Panc1 (cell line): Measurements from ENCODE around the gene TDRD15. TPM values are rescaled to one million over a fixed set of nuclear protein-coding genes. Genes with fewer than 3 reads are reported as not detected.

ENCODE experiments used
- ATAC-seq: fragments of 200-7000 bp; cut with Tn5 transposase; 2 replicates; pipeline ENCODE4 v1.9.1; 2020; ENCODE audit warnings: mild to moderate bottlenecking, moderate library complexity
- BruUV-seq: library from RNA; stranded (reverse); fragments of 400-500 nt; replicated peaks from 2 replicates; lab custom pipeline; 2021; lab: Mats Ljungman, UMichigan
- CTCF ChIA-PET: fragments of 300-600 bp; sonication (Branson Sonifier 250); formaldehyde crosslinking; loops from one replicate; lab custom pipeline; 2022; ENCODE audit warnings: antibody characterized with exemption; lab: Charles Lee
- POLR2A ChIA-PET: fragments of 300-600 bp; sonication (Branson Sonifier 250); formaldehyde crosslinking; loops from one replicate; lab custom pipeline; 2022; ENCODE audit warnings: antibody characterized with exemption; lab: Charles Lee
- DNase-seq: peaks from one replicate; pipeline ENCODE4 v3.0.0-alpha.2; 2010; ENCODE audit warnings: low read depth, low spot score
- H3K27ac ChIP-seq: 2 replicates; pipeline ENCODE4 v1.5.1; 2011; ENCODE audit warnings: mild to moderate bottlenecking, low read length, inconsistent platforms
- H3K27me3 ChIP-seq: fragments of 200-500 bp; sonication (Bioruptor generic); 2 replicates; pipeline ENCODE4 v1.6.0; 2014; ENCODE audit warnings: low read length, inconsistent platforms; ENCODE audit not compliant: control insufficient read depth, insufficient read depth
- H3K36me3 ChIP-seq: fragments of 200-500 bp; sonication (Bioruptor generic); 2 replicates; pipeline ENCODE4 v1.5.1; 2014; ENCODE audit warnings: inconsistent platforms, mild to moderate bottlenecking, low read length, moderate library complexity; ENCODE audit not compliant: control insufficient read depth, insufficient read depth
- H3K4me1 ChIP-seq: 2 replicates; pipeline ENCODE4 v1.5.1; 2011; ENCODE audit warnings: inconsistent platforms, mild to moderate bottlenecking, low read length, moderate library complexity; ENCODE audit not compliant: control insufficient read depth, insufficient read depth
- H3K4me3 ChIP-seq, 2 experiments: 2 replicates each; pipeline ENCODE4 v1.5.1; 2011 to 2012; ENCODE audit warnings: low read depth in 2 of 2, low read length in 2 of 2, mild to moderate bottlenecking in 2 of 2, inconsistent platforms in 1 of 2, moderate library complexity in 1 of 2
- H3K9me3 ChIP-seq: fragments of 200-500 bp; sonication (Bioruptor generic); 2 replicates; pipeline ENCODE4 v1.5.1; 2014; ENCODE audit warnings: low read depth, mild to moderate bottlenecking, inconsistent platforms, low read length, moderate library complexity; ENCODE audit not compliant: control insufficient read depth, insufficient read depth
- CTCF ChIP-seq: fragments of 450-650 bp; IDR thresholded peaks from 2 replicates; pipeline ENCODE4 v1.5.1; 2017; ENCODE audit warnings: mild to moderate bottlenecking
- POLR2AphosphoS5 ChIP-seq: IDR thresholded peaks from 2 replicates; pipeline ENCODE4 v1.6.1; 2012; ENCODE audit warnings: mild to moderate bottlenecking, low read depth, low read length, moderate library complexity
- REST ChIP-seq, 2 experiments: IDR thresholded peaks; 2 replicates each; pipeline ENCODE4 v1.6.1; 2011 to 2012; ENCODE audit warnings: low read depth in 2 of 2, control low read depth in 1 of 2, low read length in 1 of 2, mild to moderate bottlenecking in 1 of 2, moderate library complexity in 1 of 2; ENCODE audit not compliant: insufficient read depth in 1 of 2
- SIN3A ChIP-seq: IDR thresholded peaks from 2 replicates; pipeline ENCODE4 v1.6.1; 2012; ENCODE audit warnings: low read depth, mild to moderate bottlenecking, low read length, moderate library complexity, borderline replicate concordance; ENCODE audit not compliant: insufficient read depth
- TCF7L2 ChIP-seq: IDR thresholded peaks from 2 replicates; pipeline ENCODE4 v1.6.1; 2011; ENCODE audit warnings: mild to moderate bottlenecking, low read depth, low read length, inconsistent platforms
- in situ Hi-C: cut with HindIII; loops from 2 replicates; pipeline ENCODE4 v1.10.0; 2016; ENCODE audit warnings: low sequenced_read_pairs, low pct_unique_long_range_greater_than_20kb
- intact Hi-C: fragments of 100-400 bp; cut with micrococcal nuclease; formaldehyde crosslinking; loops from one replicate; pipeline ENCODE4 v1.10.0; 2022; ENCODE audit not compliant: unreplicated experiment
- total RNA-seq: library from RNA; stranded (reverse); gene quantifications from one replicate; pipeline ENCODE4 v1.2.1, GENCODE V29; 2021; ENCODE audit not compliant: unreplicated experiment

Gene TDRD15
- total RNA-seq, 1 experiment from 2014 or later, result not detected

GRCh38 chr2:21104030-21104660 lies 19.6 kb upstream of the TDRD15 start:
- no peaks in the 10 kb centered on the region for H3K36me3 ChIP-seq
- BruUV-seq, result no TSS peak
- no peaks in the 10 kb centered on the region for H3K9me3 ChIP-seq
- ChIA-PET POLR2A (no interaction called here), CTCF (no interaction called here)
- H3K27me3 ChIP-seq, result no peaks in the 10 kb centered on the region
- no peak for TF ChIP-seq TCF7L2
- in situ Hi-C loops (no loop called here), intact Hi-C loops (no loop called here)
- H3K27ac ChIP-seq, result no peak overlapping the region
- no peak for DNase-seq
- H3K4me1 ChIP-seq, result no peaks in the 10 kb centered on the region
- no peak overlapping the region for H3K4me3 ChIP-seq
- no peak for ATAC-seq

- CTCF ChIA-PET, result no interaction called here
- ATAC-seq, result no peak
- in situ Hi-C loops, result no loop called here
- H3K27ac ChIP-seq, result no peak overlapping the region
- TF ChIP-seq REST (IDR thresholded peaks at IDR 0.05; ENCODE audit: insufficient read depth in 1 of 2, low read depth in 2 of 2, low read length in 1 of 2) (no peak), CTCF (no peak), SIN3A (no peak), POLR2AphosphoS5 (no peak), TCF7L2 (no peak)
- POLR2A ChIA-PET, result no interaction called here
- DNase-seq, result no peak
- 0 out of 2 replicates have a peak, but pooled peaks cover 2% of the 10 kb centered on the region for H3K27me3 ChIP-seq
- intact Hi-C loops, result no loop called here
- no TSS peak for BruUV-seq
- H3K4me1 ChIP-seq, result no peaks in the 10 kb centered on the region
- no peaks in the 10 kb centered on the region for H3K9me3 ChIP-seq
- H3K36me3 ChIP-seq, result no peaks in the 10 kb centered on the region
- no peak overlapping the region for H3K4me3 ChIP-seq
These were observed 12.8 kb upstream of the TDRD15 start for GRCh38 chr2:21111012-21111411.

- H3K4me3 ChIP-seq, result no peak overlapping the region
- no peaks in the 10 kb centered on the region for H3K4me1 ChIP-seq
- ChIA-PET CTCF (no interaction called here), POLR2A (no interaction called here)
- H3K9me3 ChIP-seq, result no peaks in the 10 kb centered on the region
- intact Hi-C loops, result loop anchor here (1.0 to 2.0 kb wide), 2 partner anchors 74 to 457 kb away; no protein-coding TSS in a partner anchor
- no peaks in the 10 kb centered on the region for H3K27me3 ChIP-seq
- in situ Hi-C loops, result no loop called here
- H3K27ac ChIP-seq, result no peak overlapping the region
- no TSS peak for BruUV-seq
- DNase-seq (no peak), ATAC-seq (no peak)
- TF ChIP-seq TCF7L2 (no peak), CTCF (no peak), REST (IDR thresholded peaks at IDR 0.05; ENCODE audit: insufficient read depth in 1 of 2, low read depth in 2 of 2, low read length in 1 of 2) (no peak), SIN3A (no peak)
- no peaks in the 10 kb centered on the region for H3K36me3 ChIP-seq
These were observed 6.1 kb upstream of the TDRD15 start for GRCh38 chr2:21117688-21118087.
